Skeletal muscle satellite cell (primary cell): ENCODE results near the gene NFAT5.
A peak's percentile ranks its signal among the peaks of the same experiment; 100 is the strongest.

Source experiments
- H3K27me3 ChIP-seq: 2 replicates; pipeline ENCODE4 v1.7.0; 2013; ENCODE audit warnings: low read length; ENCODE audit not compliant: control insufficient read depth, insufficient read depth
- H3K36me3 ChIP-seq: 2 replicates; pipeline ENCODE4 v1.7.0; 2013; ENCODE audit warnings: mild to moderate bottlenecking, control low read depth, low read length; ENCODE audit not compliant: insufficient read depth
- H3K4me1 ChIP-seq: 2 replicates; pipeline ENCODE4 v1.7.0; 2013; ENCODE audit warnings: low read length; ENCODE audit not compliant: control insufficient read depth, insufficient read depth
- H3K4me2 ChIP-seq: 2 replicates; pipeline ENCODE4 v1.7.0; 2013; ENCODE audit warnings: mild to moderate bottlenecking, low read length
- H3K4me3 ChIP-seq: 2 replicates; pipeline ENCODE4 v1.7.0; 2013; ENCODE audit warnings: low read length
- H3K9ac ChIP-seq: 2 replicates; pipeline ENCODE4 v1.7.0; 2013; ENCODE audit warnings: mild to moderate bottlenecking, low read depth, low read length, moderate library complexity
- H3K9me3 ChIP-seq: replicated peaks from 2 replicates; pipeline ENCODE4 v1.7.0; 2013; ENCODE audit warnings: mild to moderate bottlenecking, control low read depth, low read length

NFAT5 gene

GRCh38 chr16:69701866-69702265 lies 136.1 kb downstream of the NFAT5 start:
- H3K4me1 ChIP-seq: no peaks in the 10 kb centered on the region
- H3K27me3 ChIP-seq: no peaks in the 10 kb centered on the region
- peaks cover 54% of the 10 kb centered on the region for H3K36me3 ChIP-seq
- no peaks in the 10 kb centered on the region for H3K9me3 ChIP-seq
- H3K4me3 ChIP-seq: no peak overlapping the region
- no peak overlapping the region for H3K4me2 ChIP-seq
- H3K9ac ChIP-seq: no peak overlapping the region

GRCh38 chr16:69703638-69704037 lies 137.9 kb downstream of the NFAT5 start:
- Histone ChIP-seq H3K9me3 (no peaks in the 10 kb centered on the region), H3K27me3 (no peaks in the 10 kb centered on the region), H3K4me1 (no peaks in the 10 kb centered on the region), H3K36me3 (peaks cover 59% of the 10 kb centered on the region), H3K4me2 (no peak overlapping the region), H3K9ac (no peak overlapping the region), H3K4me3 (no peak overlapping the region)

- no peak overlapping the region for H3K9ac ChIP-seq
- H3K4me1 ChIP-seq: peaks cover 10% of the 10 kb centered on the region
- H3K4me3 ChIP-seq: no peak overlapping the region
- H3K27me3 ChIP-seq: no peaks in the 10 kb centered on the region
- peaks cover 65% of the 10 kb centered on the region for H3K36me3 ChIP-seq
- H3K4me2 ChIP-seq: no peak overlapping the region
- no peaks in the 10 kb centered on the region for H3K9me3 ChIP-seq
These were observed 140.6 kb downstream of the NFAT5 start for GRCh38 chr16:69706256-69706974.

GRCh38 chr16:69706975-69707340 lies 141.2 kb downstream of the NFAT5 start:
- H3K4me3 ChIP-seq: no peak overlapping the region
- H3K4me1 ChIP-seq: peaks cover 15% of the 10 kb centered on the region
- no peak overlapping the region for H3K4me2 ChIP-seq
- H3K27me3 ChIP-seq: no peaks in the 10 kb centered on the region
- no peak overlapping the region for H3K9ac ChIP-seq
- H3K36me3 ChIP-seq: peaks cover 65% of the 10 kb centered on the region
- no peaks in the 10 kb centered on the region for H3K9me3 ChIP-seq

GRCh38 chr16:69707920-69708683 lies 142.3 kb downstream of the NFAT5 start:
- Histone ChIP-seq H3K27me3 (no peaks in the 10 kb centered on the region), H3K4me2 (no peak overlapping the region), H3K4me3 (no peak overlapping the region), H3K36me3 (peaks cover 66% of the 10 kb centered on the region), H3K4me1 (peaks cover 23% of the 10 kb centered on the region), H3K9ac (no peak overlapping the region), H3K9me3 (no peaks in the 10 kb centered on the region)

- peaks cover 26% of the 10 kb centered on the region for H3K4me1 ChIP-seq
- H3K9ac ChIP-seq: no peak overlapping the region
- peaks cover 70% of the 10 kb centered on the region for H3K36me3 ChIP-seq
- no peak overlapping the region for H3K4me3 ChIP-seq
- no peaks in the 10 kb centered on the region for H3K27me3 ChIP-seq
- no peaks in the 10 kb centered on the region for H3K9me3 ChIP-seq
- no peak overlapping the region for H3K4me2 ChIP-seq
These were observed 143.8 kb downstream of the NFAT5 start for GRCh38 chr16:69709456-69710084.

GRCh38 chr16:69711115-69711740 lies 145.5 kb downstream of the NFAT5 start:
- Histone ChIP-seq H3K9ac (peak overlapping the region; percentile 19), H3K36me3 (peaks cover 77% of the 10 kb centered on the region), H3K9me3 (no peaks in the 10 kb centered on the region), H3K27me3 (no peaks in the 10 kb centered on the region), H3K4me1 (peaks cover 26% of the 10 kb centered on the region), H3K4me3 (no peak overlapping the region), H3K4me2 (peak overlapping the region; percentile 2)

GRCh38 chr16:69712277-69712676 lies 146.5 kb downstream of the NFAT5 start:
- Histone ChIP-seq H3K36me3 (peaks cover 78% of the 10 kb centered on the region), H3K9me3 (no peaks in the 10 kb centered on the region)

GRCh38 chr16:69712914-69713581 lies 147.3 kb downstream of the NFAT5 start:
- peaks cover 26% of the 10 kb centered on the region for H3K4me1 ChIP-seq
- no peaks in the 10 kb centered on the region for H3K9me3 ChIP-seq
- peaks cover 78% of the 10 kb centered on the region for H3K36me3 ChIP-seq
- no peaks in the 10 kb centered on the region for H3K27me3 ChIP-seq
- no peak overlapping the region for H3K9ac ChIP-seq
- H3K4me2 ChIP-seq: no peak overlapping the region
- H3K4me3 ChIP-seq: no peak overlapping the region

More at GRCh38 chr16:69712277-69712676, 146.5 kb downstream of the NFAT5 start:
- Histone ChIP-seq H3K9ac (no peak overlapping the region), H3K4me1 (peaks cover 26% of the 10 kb centered on the region), H3K4me3 (no peak overlapping the region), H3K4me2 (peak overlapping the region; percentile 2), H3K27me3 (no peaks in the 10 kb centered on the region)

- Histone ChIP-seq H3K4me3 (no peak overlapping the region), H3K4me1 (peaks cover 10% of the 10 kb centered on the region), H3K36me3 (peaks cover 75% of the 10 kb centered on the region), H3K27me3 (no peaks in the 10 kb centered on the region), H3K4me2 (no peak overlapping the region), H3K9ac (no peak overlapping the region), H3K9me3 (no peaks in the 10 kb centered on the region)
These were observed 151.3 kb downstream of the NFAT5 start for GRCh38 chr16:69717066-69717465.
